DMS53 (cell line): ENCODE results near the gene CBX6.

Source experiments
- DNase-seq: peaks from one replicate; lab custom pipeline; 2025; lab: John Stamatoyannopoulos, UW

CBX6 gene

DNA sequence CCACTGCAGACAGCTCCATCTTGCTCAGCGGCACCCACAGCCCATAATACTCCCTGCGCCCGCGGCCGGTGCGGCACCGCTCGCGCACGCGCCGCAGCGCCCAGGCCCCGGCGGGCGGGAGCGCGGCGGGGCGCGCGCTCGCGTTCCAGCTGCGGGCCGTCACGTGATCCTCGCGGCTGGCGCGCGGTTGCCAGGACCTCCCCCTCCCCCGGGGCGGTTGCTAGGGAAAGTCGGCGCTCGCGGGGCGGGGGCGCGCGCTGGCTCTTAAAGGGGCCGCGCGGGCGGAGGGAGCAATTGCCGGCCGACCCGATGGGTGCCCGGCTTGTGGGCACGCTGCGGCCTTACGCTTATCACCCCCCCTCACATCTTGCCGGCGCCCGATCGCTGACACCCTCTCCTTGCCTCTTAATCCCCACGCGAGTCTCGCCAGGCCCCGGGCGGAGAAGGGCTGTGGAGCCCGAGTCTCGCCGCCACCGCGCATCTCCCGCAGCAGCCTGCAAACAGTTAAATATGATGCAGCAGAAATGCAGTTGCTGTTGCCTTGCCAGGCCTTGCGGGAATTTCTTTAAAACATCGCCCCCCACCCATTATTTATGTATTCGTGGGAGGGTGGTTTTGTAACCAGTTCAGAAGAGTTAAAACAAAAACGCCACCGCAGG lies at the start of gene CBX6:
Gene CBX6, minus strand, starts transcription at position 45 of the 659 bp plus-strand sequence. Its CDS starts 26 bp downstream, at position 19.
- DNase-seq, result peak; percentile 96

DNA sequence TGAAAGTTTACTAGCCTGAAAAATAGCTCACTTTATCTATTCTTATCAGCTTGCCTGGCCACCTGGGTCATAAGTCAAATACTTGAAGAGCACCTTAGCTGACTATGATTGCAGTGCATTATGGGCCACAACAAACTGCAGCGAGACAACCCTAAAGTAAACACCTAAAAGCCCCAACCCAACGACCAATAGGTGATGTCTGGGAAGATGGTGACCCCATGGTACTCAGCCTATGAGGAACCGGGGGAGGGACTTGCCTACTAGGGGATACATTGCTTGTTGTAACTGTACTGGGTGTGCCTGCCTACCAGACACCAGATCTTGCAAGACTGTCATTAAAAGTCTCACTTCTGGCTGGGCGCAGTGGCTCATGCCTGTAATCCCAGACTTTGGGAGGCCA lies 49.8 kb upstream of the CBX6 start:
- peak; percentile 15 for DNase-seq

GRCh38 chr22:38921120-38921519 lies 49.1 kb upstream of the CBX6 start:
- peak; percentile 84 for DNase-seq

DNA sequence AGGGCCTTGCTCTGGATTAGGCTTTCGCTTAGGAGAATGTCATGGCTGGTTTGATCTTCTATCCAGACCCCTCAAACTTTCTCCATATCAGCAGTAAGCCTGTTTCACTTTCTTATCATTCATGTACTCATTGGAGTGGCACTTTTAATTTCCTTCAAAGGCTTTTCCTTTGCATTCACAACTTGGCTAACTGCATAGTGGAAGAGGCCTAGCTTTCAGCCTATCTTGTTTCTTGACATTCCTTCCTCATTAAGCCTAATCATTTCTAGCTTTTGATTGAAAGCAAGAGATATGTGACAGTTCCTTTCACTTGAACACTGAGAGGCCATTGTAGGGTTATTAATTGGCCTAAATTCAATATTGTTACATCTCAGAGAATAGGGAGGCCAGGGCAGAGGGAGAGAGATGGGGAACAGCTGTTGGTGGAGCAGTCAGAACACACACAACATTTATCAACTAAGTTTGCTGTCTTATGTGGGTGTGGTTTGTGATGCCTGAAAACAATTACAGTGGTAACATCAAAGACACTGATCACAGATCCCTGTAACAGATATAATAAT lies 47.7 kb upstream of the CBX6 start:
- DNase-seq, result no peak

DNA sequence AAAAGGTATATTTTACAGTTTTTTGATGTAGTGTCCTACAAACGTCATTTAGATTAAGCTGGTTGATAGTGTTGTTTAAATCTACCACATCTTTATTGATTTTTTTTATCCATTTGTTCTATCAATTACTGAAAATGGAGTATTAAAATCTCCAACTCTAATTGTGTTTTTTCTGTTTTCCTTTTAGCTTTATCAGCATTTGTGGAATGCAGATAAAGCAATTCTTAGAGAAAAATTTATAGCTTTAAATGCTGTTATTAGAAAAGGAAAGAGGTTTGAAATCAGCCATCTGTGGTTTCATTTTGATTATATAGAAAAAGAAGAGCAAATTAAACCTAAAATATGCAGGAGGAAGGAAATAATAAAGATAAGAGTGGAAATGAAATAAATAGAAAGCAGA lies 39.4 kb upstream of the CBX6 start:
- no peak for DNase-seq

DNA sequence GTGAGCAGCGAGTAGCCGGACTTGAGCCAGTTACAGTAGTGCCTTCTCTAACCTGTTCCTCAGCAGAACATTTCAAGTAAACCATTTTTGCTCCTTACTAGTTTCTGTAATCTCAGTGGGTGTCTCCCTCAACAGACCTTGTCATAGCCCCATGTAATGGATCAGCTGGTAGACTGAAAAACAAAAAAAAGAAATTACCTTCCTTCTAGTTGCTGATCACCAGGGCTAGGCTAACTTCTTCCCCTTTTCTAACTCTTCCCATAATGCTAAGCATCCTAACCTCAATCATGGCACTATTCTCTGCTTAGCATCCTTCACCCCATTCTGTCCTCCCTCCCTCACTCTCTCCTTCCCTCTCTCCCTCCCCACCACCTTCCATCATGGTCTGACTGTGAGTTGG lies 35.8 kb upstream of the CBX6 start:
- no peak for DNase-seq

GRCh38 chr22:38906052-38906451 lies 34.0 kb upstream of the CBX6 start:
- no peak for DNase-seq

GRCh38 chr22:38904052-38904617 lies 32.1 kb upstream of the CBX6 start:
- peak; percentile 45 for DNase-seq

GRCh38 chr22:38901111-38901641 lies 29.2 kb upstream of the CBX6 start:
- no peak for DNase-seq

DNA sequence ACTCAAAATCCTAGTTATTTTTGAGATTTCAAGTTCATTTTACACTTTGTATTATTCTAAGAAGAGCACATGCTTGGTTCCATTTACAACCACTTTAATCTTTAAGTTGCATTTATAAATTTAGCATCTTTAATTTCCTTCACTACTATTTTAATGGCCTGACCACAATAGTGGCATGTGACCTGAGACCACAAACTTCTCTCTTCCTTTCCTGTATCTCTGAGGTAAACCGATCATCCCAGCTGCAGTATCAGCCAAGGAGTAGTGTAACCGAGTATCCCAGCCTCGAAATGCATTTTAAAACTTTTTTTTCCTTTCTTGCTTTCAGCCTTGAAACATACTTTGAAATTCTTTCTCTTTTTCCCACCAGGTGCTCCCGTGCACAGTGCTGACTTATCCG lies 28.7 kb upstream of the CBX6 start:
- no peak for DNase-seq

GRCh38 chr22:38891256-38891655 lies 19.2 kb upstream of the CBX6 start:
- DNase-seq, result no peak

DNA sequence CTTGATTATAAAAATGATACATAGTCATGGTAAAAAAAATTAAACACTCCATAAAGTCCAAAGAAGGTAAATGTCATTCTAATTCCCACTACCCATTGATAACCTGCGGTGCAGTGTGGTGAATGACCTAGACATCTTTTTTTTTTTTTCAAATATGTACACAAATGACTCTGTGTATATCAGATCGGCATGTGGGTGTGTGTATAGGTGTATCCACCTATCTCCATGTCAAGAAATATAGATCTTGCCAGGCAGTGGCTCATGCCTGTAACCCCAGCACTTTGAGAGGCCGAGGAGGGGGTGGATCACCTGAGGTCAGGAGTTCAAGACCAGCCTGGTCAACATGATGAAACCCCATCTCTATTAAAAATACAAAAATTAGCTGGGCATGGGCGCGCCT lies 18.4 kb upstream of the CBX6 start:
- no peak for DNase-seq

- no peak for DNase-seq
Measured at GRCh38 chr22:38886333-38886732, 14.3 kb upstream of the CBX6 start.

- peak; percentile 20 for DNase-seq
Measured at GRCh38 chr22:38882972-38883622, 11.1 kb upstream of the CBX6 start.

GRCh38 chr22:38881997-38882879 lies 10.2 kb upstream of the CBX6 start:
- no peak for DNase-seq

GRCh38 chr22:38881464-38881871 lies 9.5 kb upstream of the CBX6 start:
- DNase-seq, result no peak

DNA sequence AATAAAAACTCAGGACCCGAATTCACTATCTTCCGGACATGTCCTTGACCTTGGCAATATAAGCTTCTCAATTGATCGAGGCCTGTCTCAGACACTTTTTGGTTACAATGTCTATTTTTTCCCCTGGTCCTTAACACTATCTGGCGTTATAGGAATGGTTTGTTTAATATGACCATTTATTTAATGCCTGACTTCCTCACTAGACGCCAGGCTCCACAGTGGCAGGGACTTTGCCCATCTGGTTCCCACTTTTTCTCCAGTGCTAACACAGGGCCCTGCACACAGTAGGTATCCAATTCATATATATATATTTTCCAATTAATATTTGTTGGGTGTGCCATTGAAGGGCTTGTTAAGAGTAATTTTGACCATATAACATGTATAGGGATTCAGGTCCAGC lies 7.9 kb upstream of the CBX6 start:
- no peak for DNase-seq

DNA sequence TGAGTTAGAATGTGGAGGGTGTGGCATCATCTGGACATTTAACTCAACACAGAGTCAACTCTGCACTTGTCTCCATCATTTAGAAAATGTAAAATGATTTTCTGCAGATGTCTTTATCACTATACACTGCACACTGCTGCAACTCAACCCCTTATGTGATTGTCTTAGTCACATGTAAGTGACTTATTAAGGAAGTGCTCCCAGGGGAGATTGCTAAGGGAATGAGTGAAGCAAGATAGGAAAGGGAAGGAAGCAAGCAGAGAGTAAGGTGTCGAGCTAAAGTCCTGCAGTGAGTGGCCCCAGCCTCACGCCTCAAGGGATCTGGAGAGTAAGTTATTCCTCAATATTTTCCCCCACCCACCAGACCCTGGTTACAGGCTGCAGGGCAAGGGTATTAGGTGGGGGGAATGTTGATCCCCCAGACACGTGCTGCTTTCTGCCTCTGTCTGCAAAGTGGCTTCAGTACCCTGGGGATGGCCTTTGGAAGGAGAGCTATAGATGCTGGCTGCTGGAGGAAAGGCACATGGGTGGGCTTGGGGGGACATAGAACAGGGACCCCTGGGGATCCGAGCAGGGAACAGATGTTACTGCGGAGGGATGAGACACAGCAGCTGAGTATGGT lies 7.2 kb upstream of the CBX6 start:
- no peak for DNase-seq

- DNase-seq, result no peak
Measured at GRCh38 chr22:38878001-38878400, 6.0 kb upstream of the CBX6 start.

- DNase-seq, result no peak
Measured at GRCh38 chr22:38874529-38875222, 2.7 kb upstream of the CBX6 start.
